PC-9 (cell line): ENCODE data around the gene LMF1.

Experiments
- EZH2 ChIP-seq: fragments of 200-600 bp; sonication (generic); IDR thresholded peaks from 2 replicates; pipeline ENCODE4 v1.8.0; 2017; ENCODE audit warnings: antibody characterized with exemption, low read depth
- TF ChIP-seq, protein P1 (sequence below): fragments of 200-600 bp; sonication (generic); conservative IDR thresholded peaks from 2 replicates; pipeline ENCODE4 v1.6.1; 2017; ENCODE audit warnings: mixed run types, antibody characterized with exemption, mild to moderate bottlenecking, moderate library complexity

DNA sequence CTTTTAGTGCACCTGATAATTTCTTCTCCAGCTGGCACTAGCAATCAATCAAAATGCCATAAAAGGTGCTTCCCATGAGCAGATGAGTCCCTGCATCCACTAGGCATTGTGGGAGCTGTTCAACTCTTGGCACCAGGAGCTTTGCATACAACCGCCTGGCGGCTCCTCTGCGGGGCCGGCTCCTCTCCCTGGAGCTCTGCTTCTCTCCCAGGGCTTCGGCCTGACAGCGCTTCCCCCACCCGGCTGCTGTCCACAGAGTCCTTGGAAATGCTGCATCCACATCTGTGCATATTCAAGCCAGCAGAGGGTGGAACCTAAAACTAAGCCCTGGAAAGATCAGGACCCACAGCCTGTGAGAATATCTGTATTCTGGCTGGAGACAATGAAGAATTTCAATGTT lies 62.9 kb downstream of the LMF1 start:
- TF ChIP-seq, protein P1, sequence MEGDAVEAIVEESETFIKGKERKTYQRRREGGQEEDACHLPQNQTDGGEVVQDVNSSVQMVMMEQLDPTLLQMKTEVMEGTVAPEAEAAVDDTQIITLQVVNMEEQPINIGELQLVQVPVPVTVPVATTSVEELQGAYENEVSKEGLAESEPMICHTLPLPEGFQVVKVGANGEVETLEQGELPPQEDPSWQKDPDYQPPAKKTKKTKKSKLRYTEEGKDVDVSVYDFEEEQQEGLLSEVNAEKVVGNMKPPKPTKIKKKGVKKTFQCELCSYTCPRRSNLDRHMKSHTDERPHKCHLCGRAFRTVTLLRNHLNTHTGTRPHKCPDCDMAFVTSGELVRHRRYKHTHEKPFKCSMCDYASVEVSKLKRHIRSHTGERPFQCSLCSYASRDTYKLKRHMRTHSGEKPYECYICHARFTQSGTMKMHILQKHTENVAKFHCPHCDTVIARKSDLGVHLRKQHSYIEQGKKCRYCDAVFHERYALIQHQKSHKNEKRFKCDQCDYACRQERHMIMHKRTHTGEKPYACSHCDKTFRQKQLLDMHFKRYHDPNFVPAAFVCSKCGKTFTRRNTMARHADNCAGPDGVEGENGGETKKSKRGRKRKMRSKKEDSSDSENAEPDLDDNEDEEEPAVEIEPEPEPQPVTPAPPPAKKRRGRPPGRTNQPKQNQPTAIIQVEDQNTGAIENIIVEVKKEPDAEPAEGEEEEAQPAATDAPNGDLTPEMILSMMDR = no peak
- TF ChIP-seq EZH2 = no peak
